NOMO-1 treated with dmso at 0.1 percent for 144 hours (cell line): ENCODE data around the gene CD72.

ENCODE experiments used
- DNase-seq: peaks from one replicate; lab custom pipeline; 2025; ENCODE audit not compliant: unreplicated experiment; lab: John Stamatoyannopoulos, UW

The CD72 gene

GRCh38 chr9:35560625-35561337, 57.4 kb downstream of the CD72 start:
- no peak for DNase-seq
